Parathyroid adenoma (tissue), 2 donors: Measurements from ENCODE around the gene NAV2.
A peak's percentile ranks its signal among the peaks of the same experiment; 100 is the strongest.

ENCODE experiments used
- H2AFZ ChIP-seq: fragments of 300-600 bp; sonication (generic); one replicate; pipeline ENCODE4 v1.7.0; 2017; ENCODE audit warnings: antibody characterized with exemption, mild to moderate bottlenecking
- H3K27ac ChIP-seq: fragments of 300-600 bp; sonication (generic); one replicate; pipeline ENCODE4 v1.7.0; 2017
- H3K27me3 ChIP-seq: fragments of 300-600 bp; sonication (generic); one replicate; pipeline ENCODE4 v1.7.0; 2017; ENCODE audit warnings: low read length; ENCODE audit not compliant: control insufficient read depth, insufficient read depth
- H3K36me3 ChIP-seq: fragments of 300-600 bp; sonication (generic); one replicate; pipeline ENCODE4 v1.7.0; 2017; ENCODE audit warnings: low read length; ENCODE audit not compliant: control insufficient read depth, insufficient read depth
- H3K4me1 ChIP-seq: fragments of 300-600 bp; sonication (generic); one replicate; pipeline ENCODE4 v1.7.0; 2017; ENCODE audit warnings: control low read depth
- H3K4me2 ChIP-seq: fragments of 300-600 bp; sonication (generic); one replicate; pipeline ENCODE4 v1.7.0; 2017; ENCODE audit warnings: low read length
- H3K4me3 ChIP-seq: fragments of 300-600 bp; sonication (generic); one replicate; pipeline ENCODE4 v1.7.0; 2017; ENCODE audit warnings: low read depth, low read length
- H3K79me2 ChIP-seq: fragments of 300-600 bp; sonication (generic); one replicate; pipeline ENCODE4 v1.7.0; 2017; ENCODE audit warnings: control low read depth
- H3K9ac ChIP-seq: fragments of 300-600 bp; sonication (generic); one replicate; pipeline ENCODE4 v1.7.0; 2017; ENCODE audit warnings: mild to moderate bottlenecking
- H3K9me3 ChIP-seq: fragments of 300-600 bp; sonication (generic); one replicate; pipeline ENCODE4 v1.7.0; 2017; ENCODE audit warnings: low read length; ENCODE audit not compliant: control insufficient read depth
- CTCF ChIP-seq: fragments of 300-600 bp; sonication (generic); IDR thresholded peaks from one replicate; pipeline ENCODE4 v1.7.0; 2017; ENCODE audit warnings: antibody characterized with exemption, mild to moderate bottlenecking
- donor health status: primary hyperparathyroidism.

NAV2 gene

GRCh38 chr11:19712281-19713195 lies at the start of gene NAV2:
Gene NAV2 (plus strand): TSS chr11:19712837. CDS start chr11:19713696, 859 bp downstream.
- Histone ChIP-seq H3K9me3 (no peaks in the 10 kb centered on the region), H3K27me3 (no peaks in the 10 kb centered on the region), H3K27ac (peak within 1 kb of the TSS; percentile 75), H3K79me2 (no peaks in the 10 kb centered on the region), H3K4me1 (no peaks in the 10 kb centered on the region), H3K4me2 (peak within 1 kb of the TSS; percentile 87), H2AFZ (peak within 1 kb of the TSS; percentile 93), H3K36me3 (no peaks in the 10 kb centered on the region), H3K9ac (no peak within 1 kb of the TSS), H3K4me3 (peak within 1 kb of the TSS; percentile 63)
- no peak for TF ChIP-seq CTCF

- Histone ChIP-seq H3K27ac (no peak overlapping the region), H3K9ac (no peak overlapping the region), H3K4me3 (no peak overlapping the region), H3K4me2 (no peak overlapping the region), H2AFZ (no peak overlapping the region), H3K9me3 (no peaks in the 10 kb centered on the region), H3K79me2 (no peaks in the 10 kb centered on the region), H3K36me3 (no peaks in the 10 kb centered on the region), H3K27me3 (no peaks in the 10 kb centered on the region), H3K4me1 (no peaks in the 10 kb centered on the region)
- no peak for TF ChIP-seq CTCF
These were observed 49.4 kb upstream of the NAV2 start for GRCh38 chr11:19663206-19663605.

GRCh38 chr11:19664886-19665548 lies 47.6 kb upstream of the NAV2 start:
- Histone ChIP-seq H3K27ac (no peak overlapping the region), H3K9me3 (no peaks in the 10 kb centered on the region), H3K4me1 (no peaks in the 10 kb centered on the region), H2AFZ (no peak overlapping the region), H3K4me3 (no peak overlapping the region), H3K9ac (no peak overlapping the region), H3K4me2 (no peak overlapping the region), H3K79me2 (no peaks in the 10 kb centered on the region), H3K27me3 (no peaks in the 10 kb centered on the region), H3K36me3 (no peaks in the 10 kb centered on the region)
- no peak for TF ChIP-seq CTCF

GRCh38 chr11:19666951-19667350 lies 45.7 kb upstream of the NAV2 start:
- Histone ChIP-seq H3K79me2 (no peaks in the 10 kb centered on the region), H3K4me2 (no peak overlapping the region), H3K4me1 (no peaks in the 10 kb centered on the region), H3K27me3 (no peaks in the 10 kb centered on the region), H3K36me3 (no peaks in the 10 kb centered on the region), H3K27ac (no peak overlapping the region), H3K9ac (no peak overlapping the region), H3K4me3 (no peak overlapping the region), H3K9me3 (no peaks in the 10 kb centered on the region), H2AFZ (no peak overlapping the region)
- no peak for TF ChIP-seq CTCF
